HepG2 (cell line): ENCODE measurements around the gene C2orf49. TPM values are rescaled to one million over a fixed set of nuclear protein-coding genes. Genes with fewer than 3 reads are reported as not detected.
A peak's percentile ranks its signal among the peaks of the same experiment; 100 is the strongest.

Experiments used
- ATF3 ChIP-seq: sonication (generic); formaldehyde crosslinking; IDR thresholded peaks from 2 replicates; pipeline ENCODE4 v1.4.0; 2020; ENCODE audit warnings: missing genetic modification reagents
- DRAP1 ChIP-seq: IDR thresholded peaks from 2 replicates; pipeline ENCODE4 v1.6.1; 2016; ENCODE audit warnings: missing genetic modification reagents, missing compliant biosample characterization
- FOXP1 ChIP-seq, 2 experiments: fragments of 450-650 bp in 1 of 2; IDR thresholded peaks; 2 replicates each; pipeline ENCODE4 v1.6.1; 2017 to 2018; ENCODE audit warnings: antibody characterized with exemption in 1 of 2
- GTF2F1 ChIP-seq: fragments of 150-350 bp; IDR thresholded peaks from 2 replicates; pipeline ENCODE4 v1.6.1; 2014; ENCODE audit warnings: low read length
- JUN ChIP-seq: sonication (generic); formaldehyde crosslinking; IDR thresholded peaks from 2 replicates; pipeline ENCODE4 v1.4.0; 2020; ENCODE audit warnings: mild to moderate bottlenecking, missing genetic modification reagents
- KLF11 ChIP-seq: IDR thresholded peaks from 2 replicates; pipeline ENCODE4 v1.6.1; 2016; ENCODE audit warnings: missing compliant biosample characterization
- MED1 ChIP-seq: sonication (generic); formaldehyde crosslinking; IDR thresholded peaks from 2 replicates; pipeline ENCODE4 v1.4.0; 2020; ENCODE audit warnings: missing genetic modification reagents
- MED13 ChIP-seq: sonication (generic); formaldehyde crosslinking; IDR thresholded peaks from 2 replicates; pipeline ENCODE4 v1.5.0; 2020; ENCODE audit warnings: missing genetic modification reagents
- NFIC ChIP-seq: IDR thresholded peaks from 2 replicates; pipeline ENCODE4 v1.6.1; 2012; ENCODE audit warnings: mild to moderate bottlenecking, low read length, inconsistent platforms
- NFKB2 ChIP-seq: sonication (generic); formaldehyde crosslinking; IDR thresholded peaks from 2 replicates; pipeline ENCODE4 v1.4.0; 2020; ENCODE audit warnings: missing genetic modification reagents, borderline replicate concordance
- NR2C2 ChIP-seq: sonication (generic); formaldehyde crosslinking; IDR thresholded peaks from 2 replicates; pipeline ENCODE4 v1.4.0; 2020; ENCODE audit warnings: missing genetic modification reagents, mild to moderate bottlenecking, moderate library complexity, borderline replicate concordance
- NR3C1 ChIP-seq: sonication (generic); formaldehyde crosslinking; IDR thresholded peaks from 2 replicates; pipeline ENCODE4 v1.4.0; 2020; ENCODE audit warnings: missing genetic modification reagents
- REL ChIP-seq: sonication (generic); formaldehyde crosslinking; conservative IDR thresholded peaks from 2 replicates; pipeline ENCODE4 v1.8.0; 2022; ENCODE audit warnings: mild to moderate bottlenecking, missing genetic modification reagents, moderate library complexity
- SAFB2 ChIP-seq: sonication (generic); formaldehyde crosslinking; IDR thresholded peaks from 2 replicates; pipeline ENCODE4 v1.5.1; 2020; ENCODE audit warnings: missing genetic modification reagents, low read depth, mild to moderate bottlenecking, borderline replicate concordance
- SUZ12 ChIP-seq: fragments of 150-350 bp; IDR thresholded peaks from 2 replicates; pipeline ENCODE4 v1.6.1; 2014; ENCODE audit warnings: low read depth, low read length
- TEAD2 ChIP-seq: sonication (generic); formaldehyde crosslinking; IDR thresholded peaks from 2 replicates; pipeline ENCODE4 v1.9.0; 2021; ENCODE audit warnings: missing genetic modification reagents
- TOE1 ChIP-seq: sonication (generic); formaldehyde crosslinking; IDR thresholded peaks from 2 replicates; pipeline ENCODE4 v1.4.0; 2020; ENCODE audit warnings: mild to moderate bottlenecking, missing genetic modification reagents
- TRIM24 ChIP-seq: sonication (generic); formaldehyde crosslinking; IDR thresholded peaks from 2 replicates; pipeline ENCODE4 v1.8.0; 2022; ENCODE audit warnings: mild to moderate bottlenecking, missing genetic modification reagents
- XRCC5 ChIP-seq: fragments of 200-400 bp; formaldehyde crosslinking; optimal IDR thresholded peaks from 2 replicates; pipeline ENCODE3; 2017; ENCODE audit warnings: mild to moderate bottlenecking, low read length
- ZFP90 ChIP-seq: sonication (generic); formaldehyde crosslinking; IDR thresholded peaks from 2 replicates; pipeline ENCODE4 v1.8.0; 2022; ENCODE audit warnings: missing genetic modification reagents, mild to moderate bottlenecking, inconsistent platforms, borderline replicate concordance
- ZNF451 ChIP-seq: sonication (generic); formaldehyde crosslinking; IDR thresholded peaks from 2 replicates; pipeline ENCODE4 v1.5.0; 2020; ENCODE audit warnings: mild to moderate bottlenecking, missing genetic modification reagents
- ZNF512 ChIP-seq: sonication (generic); formaldehyde crosslinking; IDR thresholded peaks from 2 replicates; pipeline ENCODE4 v1.4.0; 2020; ENCODE audit warnings: mild to moderate bottlenecking, missing genetic modification reagents
- ZNF629 ChIP-seq: sonication (generic); formaldehyde crosslinking; conservative IDR thresholded peaks from 2 replicates; pipeline ENCODE4 v1.5.0; 2020; ENCODE audit warnings: missing genetic modification reagents
- ZNF678 ChIP-seq: sonication (generic); formaldehyde crosslinking; IDR thresholded peaks from 2 replicates; pipeline ENCODE4 v1.4.0; 2020; ENCODE audit warnings: mild to moderate bottlenecking, missing genetic modification reagents
- ZNF747 ChIP-seq: sonication (generic); formaldehyde crosslinking; IDR thresholded peaks from 2 replicates; pipeline ENCODE4 v1.8.1; 2023; ENCODE audit warnings: missing genetic modification reagents, mild to moderate bottlenecking, borderline replicate concordance
- ZNF772 ChIP-seq: sonication (generic); formaldehyde crosslinking; IDR thresholded peaks from 2 replicates; pipeline ENCODE4 v1.5.0; 2020; ENCODE audit warnings: mild to moderate bottlenecking, missing genetic modification reagents
- ZSCAN12 ChIP-seq: sonication (generic); formaldehyde crosslinking; IDR thresholded peaks from 2 replicates; pipeline ENCODE4 v1.9.0; 2021; ENCODE audit warnings: mild to moderate bottlenecking, missing genetic modification reagents
- polyA plus RNA-seq, 8 experiments: library from polyadenylated mRNA; depleted of rRNA in 3 of 8; stranded (reverse) in 7 of 8; unstranded in 1 of 8; fragments of >200 nt; fragmentation: Illumina TruSeq in 4 of 8; extraction: Trizol in 4 of 8; gene quantifications; 2 replicates each; pipeline versions ENCODE4 v1.2.1 to v1.2.3, GENCODE V29; 2011 to 2016; ENCODE audit warnings: low read depth in 4 of 8, missing spikeins in 1 of 8, mixed read lengths in 1 of 8; ENCODE audit not compliant: insufficient read depth in 1 of 8
- total RNA-seq, 5 experiments: library from RNA; depleted of rRNA; stranded (reverse); fragments of >200 nt; fragmentation: Illumina TruSeq; extraction: Trizol; gene quantifications; 2 replicates each; pipeline ENCODE4 v1.2.3, GENCODE V29; 2016; ENCODE audit warnings: low read depth in 1 of 5

C2orf49 gene
- total and polyA plus RNA-seq, 2 of the 13 experiments (the other 11 are each of a cell fraction or from before 2014, with no cell fraction given): 24.7 to 28.8 TPM

GRCh38 chr2:105337122-105338019 is at the start of gene C2orf49 (continued):
- TF ChIP-seq KLF11: peak; percentile 45; the same call in 1 of the 2 replicates
- TF ChIP-seq GTF2F1: no peak
- no peak for TF ChIP-seq TOE1
- TF ChIP-seq MED1 (CRISPR knock-in tag): no peak; the same call in none of the 2 replicates
- no peak for TF ChIP-seq ZNF512
- peak; percentile 50 for TF ChIP-seq XRCC5
- 0 out of 2 replicates have a peak, but pooled peaks have one; percentile 77 for TF ChIP-seq NFKB2 (CRISPR knock-in tag)
- no peak for TF ChIP-seq FOXP1 (IDR thresholded peaks at IDR 0.05)
- TF ChIP-seq FOXP1 (CRISPR knock-in tag; IDR thresholded peaks at IDR 0.05): peak; percentile 5; the same call in 1 of the 2 replicates
- no peak for TF ChIP-seq SAFB2 (CRISPR knock-in tag)
- no peak for TF ChIP-seq ZNF747 (CRISPR knock-in tag)
- TF ChIP-seq ZSCAN12 (CRISPR knock-in tag): no peak
- TF ChIP-seq SUZ12: peak; percentile 41; the same call in 1 of the 2 replicates
- no peak; the same call in 1 of the 2 replicates for TF ChIP-seq ZNF451 (CRISPR knock-in tag)
- TF ChIP-seq REL: no peak
- TF ChIP-seq DRAP1: peak; percentile 59; the same call in 1 of the 2 replicates
- TF ChIP-seq NFIC: peak; percentile 71; the same call in 1 of the 2 replicates
- TF ChIP-seq TEAD2 (CRISPR knock-in tag): no peak
- no peak for TF ChIP-seq ZNF629 (CRISPR knock-in tag)
- TF ChIP-seq ZNF772 (CRISPR knock-in tag): no peak
- TF ChIP-seq MED13 (CRISPR knock-in tag): no peak
- TF ChIP-seq ZFP90 (CRISPR knock-in tag): no peak
- no peak for TF ChIP-seq TRIM24
- peak; percentile 56 for TF ChIP-seq ATF3 (CRISPR knock-in tag)
- TF ChIP-seq NR2C2 (CRISPR knock-in tag): peak; percentile 99
- no peak for TF ChIP-seq JUN
- TF ChIP-seq NR3C1 (CRISPR knock-in tag): no peak
- 0 out of 2 replicates have a peak, but pooled peaks have one; percentile 34 for TF ChIP-seq ZNF678 (CRISPR knock-in tag)
